ENCODE measurements around the gene CAMKMT. TPM values are rescaled to one million over a fixed set of nuclear protein-coding genes. Genes with fewer than 3 reads are reported as not detected.

CAMKMT gene
- total RNA-seq, 1 experiment from 2014 or later: 12.5 TPM

- Histone ChIP-seq H3K36me3 (ENCODE audit: insufficient read depth, low read length, poor library complexity, severe bottlenecking) (no peaks in the 10 kb centered on the region), H3K27me3 (replicated peaks; ENCODE audit: insufficient read depth, low read depth, low read length, poor library complexity) (no peaks in the 10 kb centered on the region), H3K4me1 (ENCODE audit: insufficient read depth, low read length, poor library complexity, severe bottlenecking) (peaks cover 10% of the 10 kb centered on the region), H3K27ac (ENCODE audit: low read depth, low read length, poor library complexity, severe bottlenecking) (no peak overlapping the region), H3K4me3 (ENCODE audit: low read depth, low read length, poor library complexity, severe bottlenecking) (no peak overlapping the region), H3K9me3 (ENCODE audit: low read depth, low read length, poor library complexity, severe bottlenecking) (no peaks in the 10 kb centered on the region)
- ChIA-PET CTCF (no interaction called here), POLR2A (ENCODE audit: low non-redundant PET) (no interaction called here)
- peak; percentile 23 for DNase-seq (ENCODE audit: low spot score)
- TF ChIP-seq CTCF (conservative IDR thresholded peaks at IDR 0.05; ENCODE audit: low read depth, low read length) (no peak), EZH2 (IDR thresholded peaks at IDR 0.05; ENCODE audit: borderline replicate concordance, low read depth, low read length, poor library complexity, severe bottlenecking) (no peak)
- intact Hi-C loops (cut with micrococcal nuclease; ENCODE audit: unreplicated experiment): no loop called here
- no TSS peak for BruUV-seq (replicated peaks)
Measured at GRCh38 chr2:44547718-44548117, 186.0 kb downstream of the CAMKMT start.

- intact Hi-C loops (cut with micrococcal nuclease; ENCODE audit: unreplicated experiment): no loop called here
- ChIA-PET POLR2A (ENCODE audit: low non-redundant PET) (no interaction called here), CTCF (no interaction called here)
- H3K27me3 ChIP-seq (replicated peaks; ENCODE audit: insufficient read depth, low read depth, low read length, poor library complexity): no peaks in the 10 kb centered on the region
- H3K9me3 ChIP-seq (ENCODE audit: low read depth, low read length, poor library complexity, severe bottlenecking): no peaks in the 10 kb centered on the region
- H3K27ac ChIP-seq (ENCODE audit: low read depth, low read length, poor library complexity, severe bottlenecking): no peak overlapping the region
- no peaks in the 10 kb centered on the region for H3K36me3 ChIP-seq (ENCODE audit: insufficient read depth, low read length, poor library complexity, severe bottlenecking)
- no TSS peak for BruUV-seq (replicated peaks)
- TF ChIP-seq CTCF (conservative IDR thresholded peaks at IDR 0.05; ENCODE audit: low read depth, low read length) (no peak), EZH2 (IDR thresholded peaks at IDR 0.05; ENCODE audit: borderline replicate concordance, low read depth, low read length, poor library complexity, severe bottlenecking) (no peak)
- peaks cover 15% of the 10 kb centered on the region for H3K4me1 ChIP-seq (ENCODE audit: insufficient read depth, low read length, poor library complexity, severe bottlenecking)
- H3K4me3 ChIP-seq (ENCODE audit: low read depth, low read length, poor library complexity, severe bottlenecking): no peak overlapping the region
- no peak for DNase-seq (ENCODE audit: low spot score)
Measured at GRCh38 chr2:44548221-44549098, 186.7 kb downstream of the CAMKMT start.

GRCh38 chr2:44549099-44549471 is 187.3 kb downstream of the CAMKMT start:
- CTCF ChIA-PET: no interaction called here
- Histone ChIP-seq H3K9me3 (ENCODE audit: low read depth, low read length, poor library complexity, severe bottlenecking) (no peaks in the 10 kb centered on the region), H3K27ac (ENCODE audit: low read depth, low read length, poor library complexity, severe bottlenecking) (no peak overlapping the region), H3K4me3 (ENCODE audit: low read depth, low read length, poor library complexity, severe bottlenecking) (no peak overlapping the region), H3K36me3 (ENCODE audit: insufficient read depth, low read length, poor library complexity, severe bottlenecking) (no peaks in the 10 kb centered on the region), H3K27me3 (replicated peaks; ENCODE audit: insufficient read depth, low read depth, low read length, poor library complexity) (no peaks in the 10 kb centered on the region), H3K4me1 (ENCODE audit: insufficient read depth, low read length, poor library complexity, severe bottlenecking) (peaks cover 19% of the 10 kb centered on the region)
- intact Hi-C loops (cut with micrococcal nuclease; ENCODE audit: unreplicated experiment): no loop called here
- no TSS peak for BruUV-seq (replicated peaks)
- DNase-seq (ENCODE audit: low spot score): peak; percentile 66
- TF ChIP-seq EZH2 (IDR thresholded peaks at IDR 0.05; ENCODE audit: borderline replicate concordance, low read depth, low read length, poor library complexity, severe bottlenecking) (no peak), CTCF (conservative IDR thresholded peaks at IDR 0.05; ENCODE audit: low read depth, low read length) (no peak)
- POLR2A ChIA-PET (ENCODE audit: low non-redundant PET): no interaction called here
